DOHH2 (cell line): Measurements from ENCODE around the gene NTMT1.

Experiments
- H3F3A ChIP-seq: fragments of 200-600 bp; sonication (generic), shearing (Covaris generic); 2 replicates; pipeline ENCODE4 v1.6.0; 2016; ENCODE audit warnings: antibody characterized with exemption, mild to moderate bottlenecking; ENCODE audit not compliant: control insufficient read depth, insufficient read depth
- H3K27ac ChIP-seq: fragments of 200-600 bp; sonication (generic); 2 replicates; pipeline ENCODE4 v1.5.1; 2014; ENCODE audit warnings: low read depth, mild to moderate bottlenecking, low read length, moderate library complexity
- H3K27me3 ChIP-seq: fragments of 200-600 bp; sonication (generic); 2 replicates; pipeline ENCODE4 v1.6.1; 2014; ENCODE audit warnings: mild to moderate bottlenecking, low read length, mixed read lengths; ENCODE audit not compliant: control insufficient read depth
- H3K36me3 ChIP-seq: fragments of 200-600 bp; sonication (generic); 2 replicates; pipeline ENCODE4 v1.6.1; 2014; ENCODE audit warnings: mild to moderate bottlenecking, low read length, moderate library complexity, mixed read lengths; ENCODE audit not compliant: control insufficient read depth
- H3K4me1 ChIP-seq: fragments of 200-600 bp; sonication (generic); 2 replicates; pipeline ENCODE4 v1.6.1; 2014; ENCODE audit warnings: mild to moderate bottlenecking, low read length, mixed read lengths; ENCODE audit not compliant: control insufficient read depth
- H3K4me2 ChIP-seq: fragments of 200-600 bp; sonication (generic); 2 replicates; pipeline ENCODE4 v1.6.0; 2014; ENCODE audit warnings: mild to moderate bottlenecking, low read length, moderate library complexity
- H3K4me3 ChIP-seq: fragments of 200-600 bp; sonication (generic); 2 replicates; pipeline ENCODE4 v1.5.1; 2014; ENCODE audit warnings: mild to moderate bottlenecking, low read length, mixed read lengths
- H3K79me2 ChIP-seq: fragments of 200-600 bp; sonication (generic); 2 replicates; pipeline ENCODE4 v1.6.1; 2014; ENCODE audit warnings: mild to moderate bottlenecking, low read length, mixed read lengths; ENCODE audit not compliant: control insufficient read depth
- H3K9me2 ChIP-seq: fragments of 200-600 bp; sonication (generic); replicated peaks from 2 replicates; pipeline ENCODE4 v1.6.1; 2014; ENCODE audit warnings: mild to moderate bottlenecking, low read length, mixed read lengths; ENCODE audit not compliant: control insufficient read depth
- H3K9me3 ChIP-seq: fragments of 200-600 bp; sonication (generic); 2 replicates; pipeline ENCODE4 v1.6.1; 2014; ENCODE audit warnings: antibody characterized with exemption, low read length, mixed read lengths; ENCODE audit not compliant: control insufficient read depth, insufficient read depth
- H4K20me1 ChIP-seq: fragments of 200-600 bp; sonication (generic); 2 replicates; pipeline ENCODE4 v1.6.0; 2014; ENCODE audit warnings: low read depth, mild to moderate bottlenecking, antibody characterized with exemption, low read length, moderate library complexity; ENCODE audit not compliant: control insufficient read depth, insufficient read depth
- EZH2phosphoT487 ChIP-seq: fragments of 200-600 bp; sonication (generic); IDR thresholded peaks from 2 replicates; pipeline ENCODE4 v1.6.1; 2017; ENCODE audit warnings: borderline replicate concordance, mild to moderate bottlenecking, antibody characterized with exemption, low read length, moderate library complexity, mixed read lengths
- TF ChIP-seq, protein P1 (sequence below): fragments of 200-600 bp; sonication (generic); IDR thresholded peaks from one replicate; pipeline ENCODE4 v1.5.1; 2014; ENCODE audit warnings: antibody characterized with exemption, mild to moderate bottlenecking, low read depth, low read length; ENCODE audit not compliant: poor library complexity, severe bottlenecking

The NTMT1 gene

DNA sequence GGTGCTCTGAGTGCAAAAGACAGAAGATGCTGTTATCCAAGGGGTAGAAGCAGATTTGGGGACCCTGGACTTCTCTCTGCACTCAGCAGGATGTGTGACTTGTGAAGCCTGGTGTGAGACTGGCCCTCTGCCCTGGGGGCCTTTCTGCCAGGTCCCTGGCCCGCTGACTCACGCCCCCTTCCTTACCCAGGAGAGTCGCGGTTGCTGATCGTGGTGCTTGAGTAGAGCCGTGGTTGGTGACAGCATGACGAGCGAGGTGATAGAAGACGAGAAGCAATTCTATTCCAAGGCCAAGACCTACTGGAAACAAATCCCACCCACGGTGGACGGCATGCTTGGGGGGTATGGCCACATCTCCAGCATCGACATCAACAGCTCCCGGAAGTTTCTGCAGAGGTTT, 6.5 kb downstream of the NTMT1 start:
- peaks cover 40% of the 10 kb centered on the region for H4K20me1 ChIP-seq
- no peak overlapping the region for H3K27ac ChIP-seq
- peaks cover 14% of the 10 kb centered on the region for H3K4me1 ChIP-seq
- no peak overlapping the region for H3K4me3 ChIP-seq
- H3K79me2 ChIP-seq, result peaks cover 71% of the 10 kb centered on the region
- no peak overlapping the region for H3K4me2 ChIP-seq
- no peaks in the 10 kb centered on the region for H3K9me2 ChIP-seq
- H3K9me3 ChIP-seq, result no peaks in the 10 kb centered on the region
- H3F3A ChIP-seq, result 0 out of 2 replicates have a peak, but pooled peaks cover 2% of the 10 kb centered on the region
- TF ChIP-seq EZH2phosphoT487, result no peak
- TF ChIP-seq, protein P1, sequence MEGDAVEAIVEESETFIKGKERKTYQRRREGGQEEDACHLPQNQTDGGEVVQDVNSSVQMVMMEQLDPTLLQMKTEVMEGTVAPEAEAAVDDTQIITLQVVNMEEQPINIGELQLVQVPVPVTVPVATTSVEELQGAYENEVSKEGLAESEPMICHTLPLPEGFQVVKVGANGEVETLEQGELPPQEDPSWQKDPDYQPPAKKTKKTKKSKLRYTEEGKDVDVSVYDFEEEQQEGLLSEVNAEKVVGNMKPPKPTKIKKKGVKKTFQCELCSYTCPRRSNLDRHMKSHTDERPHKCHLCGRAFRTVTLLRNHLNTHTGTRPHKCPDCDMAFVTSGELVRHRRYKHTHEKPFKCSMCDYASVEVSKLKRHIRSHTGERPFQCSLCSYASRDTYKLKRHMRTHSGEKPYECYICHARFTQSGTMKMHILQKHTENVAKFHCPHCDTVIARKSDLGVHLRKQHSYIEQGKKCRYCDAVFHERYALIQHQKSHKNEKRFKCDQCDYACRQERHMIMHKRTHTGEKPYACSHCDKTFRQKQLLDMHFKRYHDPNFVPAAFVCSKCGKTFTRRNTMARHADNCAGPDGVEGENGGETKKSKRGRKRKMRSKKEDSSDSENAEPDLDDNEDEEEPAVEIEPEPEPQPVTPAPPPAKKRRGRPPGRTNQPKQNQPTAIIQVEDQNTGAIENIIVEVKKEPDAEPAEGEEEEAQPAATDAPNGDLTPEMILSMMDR, result no peak
- no peaks in the 10 kb centered on the region for H3K27me3 ChIP-seq
- peaks cover 87% of the 10 kb centered on the region for H3K36me3 ChIP-seq

GRCh38 chr9:129633207-129633606, 7.2 kb downstream of the NTMT1 start:
- TF ChIP-seq, protein P1, result no peak
- no peak for TF ChIP-seq EZH2phosphoT487
- H3K36me3 ChIP-seq, result peaks cover 87% of the 10 kb centered on the region
- H3K27ac ChIP-seq, result no peak overlapping the region
- H3K4me3 ChIP-seq, result no peak overlapping the region
- peaks cover 36% of the 10 kb centered on the region for H4K20me1 ChIP-seq
- no peaks in the 10 kb centered on the region for H3K9me3 ChIP-seq
- no peak overlapping the region for H3K4me2 ChIP-seq
- peaks cover 64% of the 10 kb centered on the region for H3K79me2 ChIP-seq
- 0 out of 2 replicates have a peak, but pooled peaks cover 2% of the 10 kb centered on the region for H3F3A ChIP-seq
- H3K4me1 ChIP-seq, result peaks cover 7% of the 10 kb centered on the region
- no peaks in the 10 kb centered on the region for H3K9me2 ChIP-seq
- H3K27me3 ChIP-seq, result no peaks in the 10 kb centered on the region

DNA sequence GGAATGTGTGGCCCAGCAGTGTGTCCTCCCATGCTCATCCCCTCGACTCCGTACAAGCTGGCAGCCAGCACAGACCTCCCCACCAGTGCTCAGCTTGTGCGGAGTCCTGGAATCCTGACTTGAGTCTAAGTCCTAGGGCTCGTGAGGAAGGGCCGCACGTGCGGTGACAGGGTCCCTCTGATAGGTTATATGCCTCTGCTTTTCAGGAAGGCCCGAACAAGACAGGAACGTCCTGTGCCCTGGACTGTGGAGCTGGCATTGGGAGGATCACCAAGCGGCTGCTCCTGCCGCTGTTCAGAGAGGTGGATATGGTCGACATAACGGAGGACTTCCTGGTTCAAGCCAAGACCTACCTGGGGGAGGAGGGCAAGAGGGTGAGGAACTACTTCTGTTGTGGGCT, 7.9 kb downstream of the NTMT1 start:
- H3K27me3 ChIP-seq, result no peaks in the 10 kb centered on the region
- no peak overlapping the region for H3K4me3 ChIP-seq
- H3F3A ChIP-seq, result 0 out of 2 replicates have a peak, but pooled peaks cover 2% of the 10 kb centered on the region
- H4K20me1 ChIP-seq, result peaks cover 30% of the 10 kb centered on the region; the same call in 1 of the 2 replicates
- peaks cover 87% of the 10 kb centered on the region for H3K36me3 ChIP-seq
- TF ChIP-seq EZH2phosphoT487, result no peak
- TF ChIP-seq, protein P1, result no peak
- H3K9me2 ChIP-seq, result no peaks in the 10 kb centered on the region
- no peaks in the 10 kb centered on the region for H3K9me3 ChIP-seq
- peaks cover 59% of the 10 kb centered on the region for H3K79me2 ChIP-seq
- no peak overlapping the region for H3K4me2 ChIP-seq
- H3K27ac ChIP-seq, result no peak overlapping the region
- H3K4me1 ChIP-seq, result 0 out of 2 replicates have a peak, but pooled peaks cover under 1% of the 10 kb centered on the region
